ENCODE results near the gene ETV3. TPM values are rescaled to one million over a fixed set of nuclear protein-coding genes. Genes with fewer than 3 reads are reported as not detected.

ETV3 gene
- total RNA-seq, 6 donors from 2014 or later, result 14.7 to 34.8 (median 27.6) TPM

DNA sequence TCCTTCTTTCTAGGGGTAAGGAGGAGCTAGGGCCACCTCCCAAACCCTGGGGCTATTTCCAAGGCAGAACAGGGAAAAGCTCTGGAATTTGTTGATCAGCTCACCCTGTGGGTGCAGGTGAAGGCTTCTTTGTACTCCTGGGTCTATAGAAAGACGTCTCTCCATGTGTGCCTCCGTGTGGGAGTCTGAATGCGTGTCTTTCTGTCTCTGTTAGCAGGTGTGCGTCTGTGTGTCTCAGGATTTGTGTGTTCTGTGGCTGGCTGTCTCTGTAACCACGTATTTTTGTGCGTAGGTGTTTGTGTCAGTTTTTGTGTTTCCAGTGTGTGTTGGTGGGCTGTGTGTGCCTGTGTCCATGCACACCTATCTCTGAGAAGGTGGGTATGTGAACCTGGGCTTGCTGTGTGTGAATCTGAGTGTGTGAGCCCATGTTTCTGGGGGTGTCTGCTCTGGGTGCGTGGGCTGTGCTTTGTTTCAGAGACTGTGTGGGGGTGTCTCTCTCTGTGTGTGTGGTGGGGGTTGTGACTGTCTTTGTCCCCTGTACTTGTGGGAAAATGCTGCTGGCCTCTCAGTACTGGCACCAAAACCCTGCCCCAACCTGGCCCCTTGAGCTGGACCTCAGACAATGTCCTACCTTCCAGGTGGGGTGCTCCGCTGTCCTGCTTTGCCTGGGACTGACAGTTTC lies 25.9 kb downstream of the ETV3 start:
- Histone ChIP-seq H3K36me3 (no peaks in the 10 kb centered on the region), H3K27me3 (peaks cover 0 to 7% (median 0%) of the 10 kb centered on the region in 4 donors), H3K9me3 (no peaks in the 10 kb centered on the region), H3K4me3 (no peak overlapping the region), H3K27ac (no peak overlapping the region), H3K4me1 (peaks cover 0 to 6% (median 1%) of the 10 kb centered on the region in 4 donors)
- ATAC-seq (ENCODE audit: low FRiP score in 2 of 2) (no peak), DNase-seq (no peak)
- no peak for TF ChIP-seq EP300 (IDR thresholded peaks at IDR 0.05)
- no peak for TF ChIP-seq POLR2AphosphoS5 (IDR thresholded peaks at IDR 0.05)
- TF ChIP-seq POLR2A (IDR thresholded peaks at IDR 0.05), result no peak
- TF ChIP-seq, protein P1, sequence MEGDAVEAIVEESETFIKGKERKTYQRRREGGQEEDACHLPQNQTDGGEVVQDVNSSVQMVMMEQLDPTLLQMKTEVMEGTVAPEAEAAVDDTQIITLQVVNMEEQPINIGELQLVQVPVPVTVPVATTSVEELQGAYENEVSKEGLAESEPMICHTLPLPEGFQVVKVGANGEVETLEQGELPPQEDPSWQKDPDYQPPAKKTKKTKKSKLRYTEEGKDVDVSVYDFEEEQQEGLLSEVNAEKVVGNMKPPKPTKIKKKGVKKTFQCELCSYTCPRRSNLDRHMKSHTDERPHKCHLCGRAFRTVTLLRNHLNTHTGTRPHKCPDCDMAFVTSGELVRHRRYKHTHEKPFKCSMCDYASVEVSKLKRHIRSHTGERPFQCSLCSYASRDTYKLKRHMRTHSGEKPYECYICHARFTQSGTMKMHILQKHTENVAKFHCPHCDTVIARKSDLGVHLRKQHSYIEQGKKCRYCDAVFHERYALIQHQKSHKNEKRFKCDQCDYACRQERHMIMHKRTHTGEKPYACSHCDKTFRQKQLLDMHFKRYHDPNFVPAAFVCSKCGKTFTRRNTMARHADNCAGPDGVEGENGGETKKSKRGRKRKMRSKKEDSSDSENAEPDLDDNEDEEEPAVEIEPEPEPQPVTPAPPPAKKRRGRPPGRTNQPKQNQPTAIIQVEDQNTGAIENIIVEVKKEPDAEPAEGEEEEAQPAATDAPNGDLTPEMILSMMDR (IDR thresholded peaks at IDR 0.05), result no peak
- WGBS, 2 donors, result 88 to 93% methylated on average over 8 of the region's 8 CpGs

DNA sequence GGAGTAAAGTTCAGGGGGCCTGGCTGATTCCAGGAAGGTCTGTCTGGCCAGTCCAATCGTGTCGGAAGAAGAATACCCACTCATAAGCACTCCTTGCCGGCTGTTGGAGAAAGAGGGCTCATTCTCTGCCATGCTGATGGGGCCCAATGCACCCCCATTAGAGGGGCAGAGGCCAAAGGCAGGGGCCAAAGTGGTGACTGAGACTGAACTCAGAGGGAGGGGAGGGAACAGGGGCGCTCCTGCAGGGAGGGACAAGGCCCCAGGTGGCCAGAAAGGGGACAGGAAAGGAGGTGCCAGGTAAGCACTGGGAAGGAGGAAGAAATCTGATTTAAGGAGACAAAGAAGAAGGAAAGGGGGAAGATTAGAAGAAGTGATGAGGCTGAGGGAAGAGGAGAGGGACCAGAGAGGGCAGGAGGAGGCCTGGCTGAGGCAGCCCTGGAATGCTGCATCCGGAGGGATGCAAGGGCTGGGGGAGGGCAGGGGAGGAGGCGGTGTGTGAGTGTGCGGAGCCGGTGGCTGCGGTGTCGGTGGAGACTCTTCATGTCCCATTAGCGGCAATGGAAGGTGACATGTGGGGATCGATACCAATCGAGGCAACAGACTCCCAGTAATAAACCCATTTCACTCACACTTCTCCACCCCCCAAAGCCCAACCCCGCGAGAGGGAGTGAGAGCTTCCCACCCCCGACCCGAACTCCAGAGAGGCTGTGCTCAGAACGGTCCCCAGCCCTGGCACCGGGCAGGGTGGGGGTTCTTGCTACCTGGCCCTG lies 26.6 kb downstream of the ETV3 start:
- peaks cover 0 to 7% (median 0%) of the 10 kb centered on the region in 4 donors for H3K27me3 ChIP-seq
- 73 to 89% methylated on average over 19 of the region's 19 CpGs for WGBS, 2 donors
- H3K36me3 ChIP-seq, result no peaks in the 10 kb centered on the region
- DNase-seq (no peak), ATAC-seq (ENCODE audit: low FRiP score in 2 of 2) (no peak)
- no peak overlapping the region for H3K27ac ChIP-seq
- H3K9me3 ChIP-seq, result no peaks in the 10 kb centered on the region
- peaks cover 0 to 6% (median 3%) of the 10 kb centered on the region in 4 donors for H3K4me1 ChIP-seq
- no peak for TF ChIP-seq EP300 (IDR thresholded peaks at IDR 0.05)
- TF ChIP-seq POLR2A (IDR thresholded peaks at IDR 0.05), result no peak
- TF ChIP-seq POLR2AphosphoS5 (IDR thresholded peaks at IDR 0.05), result no peak
- no peak overlapping the region for H3K4me3 ChIP-seq

DNA sequence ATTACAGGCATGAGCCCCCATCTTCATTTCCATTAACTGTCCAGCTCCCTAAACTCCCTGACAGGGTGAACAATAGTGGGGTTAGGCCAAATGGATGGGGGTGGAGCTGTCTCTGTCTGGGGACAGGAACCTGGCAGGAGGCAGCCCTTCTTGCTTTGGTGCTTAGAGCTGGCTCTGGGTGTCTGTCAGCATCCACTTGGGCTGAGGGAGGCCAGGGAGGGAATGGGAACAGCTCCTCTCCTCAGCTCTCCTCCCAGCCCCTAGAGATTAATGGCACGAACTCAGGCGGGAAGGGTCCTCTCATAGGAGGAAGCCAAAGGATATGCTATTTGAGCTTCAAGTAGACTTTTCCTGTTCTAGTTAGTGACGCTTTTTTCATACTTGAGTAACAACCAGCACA lies 27.5 kb downstream of the ETV3 start:
- DNase-seq (no peak), ATAC-seq (ENCODE audit: low FRiP score in 2 of 2) (no peak)
- no peak for TF ChIP-seq POLR2A (IDR thresholded peaks at IDR 0.05)
- TF ChIP-seq EP300 (IDR thresholded peaks at IDR 0.05), result no peak
- TF ChIP-seq POLR2AphosphoS5 (IDR thresholded peaks at IDR 0.05), result no peak
- TF ChIP-seq, protein P1 (IDR thresholded peaks at IDR 0.05), result no peak
- H3K9me3 ChIP-seq, result no peaks in the 10 kb centered on the region
- 69 to 84% methylated on average over 3 of the region's 3 CpGs for WGBS, 2 donors
- H3K4me1 ChIP-seq, result peaks cover 0 to 6% (median 3%) of the 10 kb centered on the region in 4 donors
- no peaks in the 10 kb centered on the region for H3K36me3 ChIP-seq
- no peak overlapping the region for H3K27ac ChIP-seq
- peaks cover 0 to 7% (median 0%) of the 10 kb centered on the region in 4 donors for H3K27me3 ChIP-seq
- no peak overlapping the region for H3K4me3 ChIP-seq

DNA sequence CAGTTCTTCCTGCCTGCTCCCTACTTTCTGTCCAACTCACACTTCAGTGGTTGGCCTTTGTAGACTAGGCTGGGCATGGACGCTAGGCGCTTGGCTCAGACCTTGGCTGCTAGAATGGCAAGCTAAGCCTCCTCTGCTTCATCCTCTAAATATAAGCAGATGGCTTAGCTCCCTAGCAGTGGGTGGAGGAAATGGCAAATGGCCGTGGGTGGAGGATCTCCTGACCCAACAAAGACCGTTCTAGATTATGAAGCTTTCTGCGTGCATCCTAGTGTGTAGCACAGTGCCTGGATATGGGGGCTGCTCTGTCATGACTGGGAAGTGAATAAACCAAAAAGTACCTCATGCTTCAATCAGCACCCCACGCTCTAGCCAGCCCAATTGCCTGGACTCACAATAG lies 28.2 kb downstream of the ETV3 start:
- peaks cover 0 to 7% (median 0%) of the 10 kb centered on the region in 4 donors for H3K27me3 ChIP-seq
- DNase-seq (no peak), ATAC-seq (ENCODE audit: low FRiP score in 2 of 2) (no peak)
- H3K4me1 ChIP-seq, result peaks cover 0 to 6% (median 3%) of the 10 kb centered on the region in 4 donors
- H3K4me3 ChIP-seq, result no peak overlapping the region
- no peak overlapping the region for H3K27ac ChIP-seq
- no peaks in the 10 kb centered on the region for H3K36me3 ChIP-seq
- H3K9me3 ChIP-seq, result no peaks in the 10 kb centered on the region
- TF ChIP-seq POLR2A (IDR thresholded peaks at IDR 0.05) (no peak), POLR2AphosphoS5 (IDR thresholded peaks at IDR 0.05) (no peak), EP300 (IDR thresholded peaks at IDR 0.05) (no peak)
- TF ChIP-seq, protein P1 (IDR thresholded peaks at IDR 0.05), result no peak
- WGBS, 2 donors, result 73 to 78% methylated on average over 6 of the region's 6 CpGs

DNA sequence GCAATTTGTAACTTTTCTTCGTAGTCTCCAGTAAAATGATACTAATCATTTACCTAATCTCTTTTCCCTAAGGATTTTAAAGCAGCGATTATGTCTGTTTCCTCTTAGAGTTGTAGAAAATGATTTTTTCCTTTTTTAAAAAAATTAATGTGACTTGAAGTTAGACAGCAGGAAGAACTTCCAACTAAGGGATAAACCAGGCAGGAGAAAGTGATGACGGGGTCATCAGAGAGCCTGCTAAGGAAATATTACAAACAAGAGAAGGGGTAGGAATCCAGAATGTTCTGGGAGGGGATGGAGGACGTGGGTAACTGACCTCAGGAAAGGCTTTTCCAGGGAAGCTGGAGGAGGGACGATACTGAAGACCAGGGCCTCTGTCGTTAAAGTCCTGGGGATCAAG lies 29.7 kb downstream of the ETV3 start:
- TF ChIP-seq, protein P1 (IDR thresholded peaks at IDR 0.05), result no peak
- no peak for TF ChIP-seq EP300 (IDR thresholded peaks at IDR 0.05)

More for the DNA sequence above, 29.7 kb downstream of the ETV3 start:
- ATAC-seq (ENCODE audit: low FRiP score in 2 of 2) (no peak), DNase-seq (no peak)
- H3K36me3 ChIP-seq, result no peaks in the 10 kb centered on the region
- peaks cover 0 to 6% (median 3%) of the 10 kb centered on the region in 4 donors for H3K4me1 ChIP-seq
- peaks cover 0 to 7% (median 0%) of the 10 kb centered on the region in 4 donors for H3K27me3 ChIP-seq
- H3K4me3 ChIP-seq, result no peak overlapping the region
- H3K9me3 ChIP-seq, result no peaks in the 10 kb centered on the region
- no peak overlapping the region for H3K27ac ChIP-seq
- WGBS, 2 donors, result 80 to 81% methylated on average over 6 of the region's 6 CpGs

Data from upper lobe of left lung (tissue), 6 donors.